Endothelial cell of umbilical vein (primary cell): Measurements from ENCODE around the gene XNDC1N. TPM values are rescaled to one million over a fixed set of nuclear protein-coding genes. Genes with fewer than 3 reads are reported as not detected.
"Not testable (repeated sequence)": the region's sequence is repeated elsewhere in the genome, so short reads cannot be mapped to it uniquely, and the experiment has no call there.

Experiments used
- BruUV-seq: library from RNA; stranded (reverse); fragments of 400-500 nt; replicated peaks from 2 replicates; lab custom pipeline; 2021; lab: Mats Ljungman, UMichigan
- CTCF ChIA-PET: fragments of 300-600, 350-600 bp; sonication (Branson Sonifier 250); formaldehyde crosslinking; loops from one replicate; lab custom pipeline; 2021; ENCODE audit warnings: antibody characterized with exemption, inconsistent platforms; lab: Charles Lee
- POLR2A ChIA-PET: fragments of 300-600, 350-600 bp; sonication (Branson Sonifier 250); formaldehyde crosslinking; loops from one replicate; lab custom pipeline; 2021; ENCODE audit warnings: antibody characterized with exemption, inconsistent platforms; lab: Charles Lee
- DNase-seq: peaks from one replicate; pipeline ENCODE4 v3.0.0-alpha.2; 2011; ENCODE audit warnings: low read depth, low spot score
- FAIRE-seq: peaks from 2 replicates; lab custom pipeline; 2011; peaks lifted over from hg19 to GRCh38; lab: Jason Lieb, UNC
- H2AFZ ChIP-seq: 2 replicates; pipeline ENCODE4 v1.6.0; 2012; ENCODE audit warnings: low read depth, low read length, control low read depth, inconsistent platforms
- H3K27ac ChIP-seq: 2 replicates; pipeline ENCODE4 v1.5.1; 2011; ENCODE audit warnings: low read depth, mild to moderate bottlenecking, control low read depth, low read length, moderate library complexity; ENCODE audit not compliant: insufficient read depth
- H3K27me3 ChIP-seq, 2 experiments: 2 replicates each; pipeline versions ENCODE4 v1.6.0 to v1.6.1; 2011; ENCODE audit warnings: low read length in 2 of 2, mixed read lengths in 1 of 2; ENCODE audit not compliant: control insufficient read depth in 2 of 2, insufficient read depth in 2 of 2
- H3K36me3 ChIP-seq, 2 experiments: 2 replicates in 1 of 2; 3 replicates in 1 of 2; pipeline ENCODE4 v1.5.1; 2011; ENCODE audit warnings: low read length in 2 of 2, mild to moderate bottlenecking in 1 of 2, moderate library complexity in 1 of 2; ENCODE audit not compliant: control insufficient read depth in 2 of 2, insufficient read depth in 2 of 2; ENCODE audit errors: extremely low read depth in 1 of 2
- H3K4me1 ChIP-seq: 3 replicates; pipeline ENCODE4 v1.5.1; 2011; ENCODE audit warnings: mild to moderate bottlenecking, low read length; ENCODE audit not compliant: control insufficient read depth, insufficient read depth; ENCODE audit errors: extremely low read depth
- H3K4me2 ChIP-seq: 2 replicates; pipeline ENCODE4 v1.6.1; 2011; ENCODE audit warnings: low read length, control low read depth, mixed read lengths; ENCODE audit not compliant: insufficient read depth
- H3K4me3 ChIP-seq, 3 experiments: fragments of 200-600 bp in 1 of 3; sonication (generic), shearing (Covaris generic) in 1 of 3; replicated peaks in 1 of 3; 2 replicates each; pipeline ENCODE4 v1.5.1; 2011 to 2016; ENCODE audit warnings: control low read depth in 3 of 3, low read length in 3 of 3, mild to moderate bottlenecking in 2 of 3, inconsistent platforms in 1 of 3, low read depth in 1 of 3, moderate library complexity in 1 of 3; ENCODE audit not compliant: insufficient read depth in 1 of 3
- H3K79me2 ChIP-seq: 2 replicates; pipeline ENCODE4 v1.6.0; 2012; ENCODE audit warnings: low read length, inconsistent platforms; ENCODE audit not compliant: control insufficient read depth, insufficient read depth
- H3K9ac ChIP-seq: replicated peaks from 2 replicates; pipeline ENCODE3; 2011; ENCODE audit warnings: low read length, control low read depth; ENCODE audit not compliant: insufficient read depth; ENCODE audit errors: extremely low read depth
- H3K9me1 ChIP-seq: replicated peaks from 3 replicates; pipeline ENCODE4 v1.6.0; 2011; ENCODE audit warnings: mild to moderate bottlenecking, low read length; ENCODE audit not compliant: control insufficient read depth, insufficient read depth; ENCODE audit errors: extremely low read depth
- H3K9me3 ChIP-seq: replicated peaks from 2 replicates; pipeline ENCODE4 v1.5.1; 2012; ENCODE audit warnings: low read length, inconsistent platforms; ENCODE audit not compliant: control insufficient read depth, insufficient read depth
- H4K20me1 ChIP-seq: replicated peaks from 2 replicates; pipeline ENCODE3; 2011; ENCODE audit warnings: mild to moderate bottlenecking, low read length; ENCODE audit not compliant: control insufficient read depth, insufficient read depth; ENCODE audit errors: extremely low read depth
- CTCF ChIP-seq, 2 donors: IDR thresholded peaks; 1 replicate in 1 of 2; 2 replicates in 1 of 2; pipeline ENCODE4 v1.5.1; 2011; ENCODE audit warnings: low read length in 2 of 2, mild to moderate bottlenecking in 2 of 2, moderate library complexity in 2 of 2, control low read depth in 1 of 2, inconsistent platforms in 1 of 2, low read depth in 1 of 2; ENCODE audit not compliant: insufficient read depth in 1 of 2; ENCODE audit errors: extremely low read depth in 1 of 2
- EZH2 ChIP-seq: IDR thresholded peaks from 2 replicates; pipeline ENCODE4 v1.6.1; 2012; ENCODE audit warnings: borderline replicate concordance, low read depth, mild to moderate bottlenecking, moderate library complexity, low read length, inconsistent platforms; ENCODE audit not compliant: severe bottlenecking
- FOS ChIP-seq: IDR thresholded peaks from 2 replicates; pipeline ENCODE4 v1.6.1; 2011; ENCODE audit warnings: mild to moderate bottlenecking, low read length, moderate library complexity, borderline replicate concordance; ENCODE audit not compliant: insufficient read depth
- GATA2 ChIP-seq: IDR thresholded peaks from 2 replicates; pipeline ENCODE4 v1.7.0; 2011; ENCODE audit warnings: low read depth, mild to moderate bottlenecking, moderate library complexity, mixed read lengths, low read length; ENCODE audit not compliant: insufficient read length, insufficient read depth
- JUN ChIP-seq: IDR thresholded peaks from 2 replicates; pipeline ENCODE4 v1.6.1; 2011; ENCODE audit warnings: borderline replicate concordance, low read depth; ENCODE audit not compliant: insufficient read length, insufficient read depth
- MAX ChIP-seq: IDR thresholded peaks from 2 replicates; pipeline ENCODE4 v1.6.1; 2011; ENCODE audit not compliant: insufficient read depth, insufficient read length
- MYC ChIP-seq: IDR thresholded peaks from one replicate; pipeline ENCODE4 v1.6.1; 2011; ENCODE audit warnings: mild to moderate bottlenecking, low read depth, low read length
- POLR2A ChIP-seq: IDR thresholded peaks from 2 replicates; pipeline ENCODE4 v1.6.1; 2012; ENCODE audit warnings: low read depth, mild to moderate bottlenecking, control low read depth, low read length
- POLR2AphosphoS5 ChIP-seq: IDR thresholded peaks from 2 replicates; pipeline ENCODE4 v1.6.1; 2012; ENCODE audit warnings: low read depth, mild to moderate bottlenecking, control low read depth, low read length, moderate library complexity; ENCODE audit not compliant: insufficient read depth
- dilution Hi-C: fragments of 300-500 bp; cut with MboI; formaldehyde crosslinking; loops from one replicate; pipeline ENCODE4 v1.15.0; 2019; ENCODE audit warnings: low sequenced_read_pairs; ENCODE audit not compliant: extremely low pct_ligation_motif_present
- intact Hi-C: fragments of 100-400 bp; cut with micrococcal nuclease; formaldehyde crosslinking; loops from one replicate; pipeline ENCODE4 v1.10.0; 2022
- polyA plus RNA-seq, 4 experiments: library from polyadenylated mRNA; depleted of rRNA in 3 of 4; stranded (reverse) in 3 of 4; unstranded in 1 of 4; fragments of >200 nt; gene quantifications; 2 replicates each; pipeline versions ENCODE4 v1.2.1 to v1.2.3, GENCODE V29; 2011 to 2012; ENCODE audit warnings: missing spikeins in 1 of 4
- total RNA-seq: library from RNA; stranded (reverse); gene quantifications from 2 replicates; pipeline ENCODE4 v1.2.3, GENCODE V29; 2021

The XNDC1N gene
- total and polyA plus RNA-seq, 2 donors (not counting 3 experiments of a cell fraction or from before 2014, with no cell fraction given), result 3.5 to 9.0 TPM

GRCh38 chr11:71908218-71908617 lies 20.2 kb downstream of the XNDC1N start:
- no peak overlapping the region for H3K4me2 ChIP-seq

DNA sequence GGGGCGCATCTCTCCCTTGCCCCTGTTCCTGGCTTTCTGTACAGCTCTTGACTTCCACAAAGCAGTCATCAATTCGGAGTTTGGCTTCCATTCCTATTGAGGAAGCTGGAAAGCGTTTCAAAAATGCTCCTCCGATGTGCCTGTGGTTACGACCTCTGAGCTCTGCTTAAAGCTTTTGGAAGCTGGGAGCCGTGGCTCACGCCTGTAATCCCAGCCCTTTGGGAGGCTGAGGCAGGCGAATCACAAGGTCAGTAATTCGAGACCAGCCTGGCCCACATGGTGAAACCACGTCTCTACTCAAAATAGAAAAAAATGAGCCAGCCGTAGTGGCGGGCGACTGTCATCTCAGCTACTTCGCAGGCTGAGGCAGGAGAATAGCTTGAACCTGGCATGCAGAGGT lies 27.3 kb downstream of the XNDC1N start:
- H3K9ac ChIP-seq, H3K27ac ChIP-seq, H3K4me3 ChIP-seq, H3K27me3 ChIP-seq, H3K79me2 ChIP-seq, POLR2A ChIA-PET, FAIRE-seq, H2AFZ ChIP-seq, H4K20me1 ChIP-seq, H3K9me3 ChIP-seq, CTCF ChIA-PET, H3K36me3 ChIP-seq, H3K4me2 ChIP-seq, DNase-seq, BruUV-seq, intact Hi-C loops, H3K4me1 ChIP-seq, dilution Hi-C loops, H3K9me1 ChIP-seq: not testable (repeated sequence)

More at GRCh38 chr11:71908218-71908617, 20.2 kb downstream of the XNDC1N start:
- no peaks in the 10 kb centered on the region for H3K9me3 ChIP-seq
- H3K4me3 ChIP-seq, result no peak overlapping the region
- ChIA-PET POLR2A (no interaction called here), CTCF (no interaction called here)
- BruUV-seq, result no TSS peak
- dilution Hi-C loops (no loop called here), intact Hi-C loops (no loop called here)
- H3K79me2 ChIP-seq, result no peaks in the 10 kb centered on the region
- TF ChIP-seq MYC, result no peak
- TF ChIP-seq GATA2, result no peak
- no peak for TF ChIP-seq EZH2
- no peak for TF ChIP-seq FOS
- TF ChIP-seq JUN, result no peak
- TF ChIP-seq POLR2AphosphoS5, result no peak
- no peak for TF ChIP-seq CTCF (IDR thresholded peaks at IDR 0.05; ENCODE audit: extremely low read depth in 1 of 2, insufficient read depth in 1 of 2, low read depth in 1 of 2, low read length in 2 of 2)
- TF ChIP-seq MAX, result no peak
- no peak for TF ChIP-seq POLR2A
- peaks cover 0 to 1% of the 10 kb centered on the region in 2 experiments for H3K36me3 ChIP-seq
- no peak overlapping the region for H2AFZ ChIP-seq
- FAIRE-seq (no peak), DNase-seq (no peak)
- H3K9me1 ChIP-seq, result no peaks in the 10 kb centered on the region
- H3K4me1 ChIP-seq, result no peaks in the 10 kb centered on the region
- no peaks in the 10 kb centered on the region for H4K20me1 ChIP-seq
- no peaks in the 10 kb centered on the region for H3K27me3 ChIP-seq
- H3K27ac ChIP-seq, result no peak overlapping the region
- no peak overlapping the region for H3K9ac ChIP-seq
